Type B pancreatic cell (in vitro differentiated cells): ENCODE measurements around the gene BRSK1. TPM values are rescaled to one million over a fixed set of nuclear protein-coding genes. Genes with fewer than 3 reads are reported as not detected.
A peak's percentile ranks its signal among the peaks of the same experiment; 100 is the strongest.

ENCODE experiments used
- DNase-seq: peaks from one replicate; pipeline ENCODE4 v3.0.0; 2021; ENCODE audit warnings: mixed read lengths; ENCODE audit not compliant: unreplicated experiment; ENCODE audit errors: extremely low spot score
- H3K27ac Mint-ChIP-seq: 2 replicates; pipeline ENCODE4 v1.8.0; 2021; ENCODE audit warnings: mild to moderate bottlenecking, mixed read lengths
- H3K27me3 Mint-ChIP-seq: 2 replicates; pipeline ENCODE4 v1.8.0; 2021; ENCODE audit warnings: mixed read lengths
- H3K36me3 Mint-ChIP-seq: 2 replicates; pipeline ENCODE4 v1.8.0; 2021; ENCODE audit warnings: mixed read lengths
- H3K4me1 Mint-ChIP-seq: one replicate; pipeline ENCODE4 v1.8.0; 2021; ENCODE audit warnings: mixed read lengths; ENCODE audit not compliant: unreplicated experiment
- H3K4me3 Mint-ChIP-seq: 2 replicates; pipeline ENCODE4 v1.8.0; 2021; ENCODE audit warnings: mild to moderate bottlenecking, mixed read lengths
- H3K9me3 Mint-ChIP-seq: 2 replicates; pipeline ENCODE4 v1.8.0; 2021; ENCODE audit warnings: mixed read lengths
- CTCF ChIP-seq: fragments of 200-600 bp; sonication (generic); conservative IDR thresholded peaks from 2 replicates; pipeline ENCODE4 v1.5.0; 2021; ENCODE audit warnings: antibody characterized with exemption, mild to moderate bottlenecking
- total RNA-seq: library from RNA; stranded (reverse); gene quantifications from 2 replicates; pipeline ENCODE4 v1.2.1, GENCODE V29; 2021; ENCODE audit warnings: low replicate concordance

BRSK1 gene
- total RNA-seq, 1 donor from 2014 or later = 32.3 TPM

DNA sequence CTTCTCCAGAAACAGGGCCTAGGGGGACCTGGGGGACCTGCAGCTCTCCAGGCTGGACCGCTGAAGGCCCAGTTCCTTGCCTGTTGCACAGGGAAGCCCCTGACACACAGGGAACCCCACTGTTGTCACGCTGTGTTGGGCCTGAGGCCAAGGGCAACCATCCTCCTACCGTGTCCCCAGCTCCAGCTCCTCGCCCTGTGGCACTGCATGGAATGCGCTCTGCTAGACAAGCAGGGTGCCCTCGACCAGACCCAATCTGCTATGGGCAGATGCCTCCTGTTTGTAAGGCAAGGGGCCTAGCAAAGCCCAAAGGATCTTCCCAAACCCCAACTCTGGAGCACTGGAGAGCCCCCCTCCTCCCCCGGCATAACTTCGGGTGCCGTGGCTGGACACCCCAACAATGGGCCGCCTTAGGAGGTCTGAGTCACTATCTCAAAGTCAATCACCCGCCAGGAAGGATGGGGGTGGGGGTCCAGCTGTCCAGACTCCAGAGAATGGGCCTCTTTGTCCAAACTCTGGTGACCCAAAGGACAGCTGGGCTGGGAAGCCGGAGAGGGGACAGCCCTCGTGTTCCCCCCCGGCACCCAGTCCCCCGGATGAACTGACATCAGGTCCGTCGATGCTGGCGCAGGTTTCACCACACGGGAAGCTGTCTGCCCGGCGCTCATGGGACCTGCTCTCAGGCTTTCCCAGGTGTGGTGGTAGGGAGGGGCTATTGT lies 3.7 kb downstream of the BRSK1 start:
- no peak for DNase-seq
- Mint-ChIP-seq H3K9me3 (no peaks in the 10 kb centered on the region), H3K36me3 (peaks cover 4% of the 10 kb centered on the region), H3K27ac (no peak overlapping the region), H3K4me3 (no peak overlapping the region), H3K27me3 (no peaks in the 10 kb centered on the region), H3K4me1 (peaks cover 9% of the 10 kb centered on the region)
- no peak for TF ChIP-seq CTCF

- no peaks in the 10 kb centered on the region for H3K27me3 Mint-ChIP-seq
- H3K36me3 Mint-ChIP-seq = peaks cover 4% of the 10 kb centered on the region
- no peak overlapping the region for H3K27ac Mint-ChIP-seq
- H3K4me1 Mint-ChIP-seq = peaks cover 5% of the 10 kb centered on the region
- no peaks in the 10 kb centered on the region for H3K9me3 Mint-ChIP-seq
- no peak for DNase-seq
- H3K4me3 Mint-ChIP-seq = no peak overlapping the region
- no peak for TF ChIP-seq CTCF
Measured at GRCh38 chr19:55289117-55289796, 5.5 kb downstream of the BRSK1 start.

DNA sequence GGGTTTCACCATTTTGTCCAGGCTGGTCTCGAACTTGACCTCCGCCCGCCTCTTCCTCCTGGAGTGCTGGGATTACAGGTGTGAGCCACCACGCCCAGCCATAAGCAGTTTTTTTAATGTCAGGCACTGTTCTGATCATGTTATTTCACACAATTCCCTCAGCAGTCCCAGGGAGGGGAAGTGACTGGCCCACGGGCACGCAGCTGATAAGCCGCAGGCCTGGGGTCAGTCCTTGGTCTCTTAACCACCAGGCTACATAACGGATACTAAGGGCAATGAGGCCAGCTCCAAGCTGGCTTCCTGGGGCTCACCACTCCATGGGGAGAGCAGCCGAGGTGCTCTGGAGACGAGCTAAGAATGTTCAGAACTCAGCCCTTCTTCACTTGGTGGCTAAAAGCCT lies 13.5 kb downstream of the BRSK1 start:
- Mint-ChIP-seq H3K27me3 (no peaks in the 10 kb centered on the region), H3K9me3 (no peaks in the 10 kb centered on the region), H3K4me1 (peaks cover 12% of the 10 kb centered on the region), H3K36me3 (peaks cover 3% of the 10 kb centered on the region), H3K4me3 (no peak overlapping the region), H3K27ac (no peak overlapping the region)
- no peak for DNase-seq
- TF ChIP-seq CTCF = no peak

DNA sequence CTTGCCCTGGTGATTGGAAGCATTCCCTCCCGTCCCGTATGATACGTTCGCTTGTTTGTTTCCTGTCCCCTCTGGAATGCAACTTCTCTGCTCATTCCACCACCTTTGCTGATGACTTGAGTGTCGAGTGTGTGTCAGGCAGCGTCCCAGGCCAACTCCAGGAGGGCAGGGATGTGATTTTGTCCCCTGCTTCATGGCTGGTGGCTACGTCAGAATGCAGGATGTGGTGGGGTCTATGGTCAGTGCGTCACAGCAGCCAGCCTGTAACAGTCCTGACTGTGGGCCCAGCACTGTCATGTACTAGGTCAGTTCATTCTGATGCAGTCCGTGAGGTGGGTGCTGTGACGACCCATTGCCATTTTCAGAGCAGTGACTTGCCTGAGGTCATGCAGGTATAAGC lies 16.2 kb downstream of the BRSK1 start:
- Mint-ChIP-seq H3K4me3 (no peak overlapping the region), H3K36me3 (peaks cover 6% of the 10 kb centered on the region), H3K27ac (no peak overlapping the region), H3K4me1 (peaks cover 12% of the 10 kb centered on the region), H3K27me3 (no peaks in the 10 kb centered on the region), H3K9me3 (no peaks in the 10 kb centered on the region)
- DNase-seq = no peak
- no peak for TF ChIP-seq CTCF

DNA sequence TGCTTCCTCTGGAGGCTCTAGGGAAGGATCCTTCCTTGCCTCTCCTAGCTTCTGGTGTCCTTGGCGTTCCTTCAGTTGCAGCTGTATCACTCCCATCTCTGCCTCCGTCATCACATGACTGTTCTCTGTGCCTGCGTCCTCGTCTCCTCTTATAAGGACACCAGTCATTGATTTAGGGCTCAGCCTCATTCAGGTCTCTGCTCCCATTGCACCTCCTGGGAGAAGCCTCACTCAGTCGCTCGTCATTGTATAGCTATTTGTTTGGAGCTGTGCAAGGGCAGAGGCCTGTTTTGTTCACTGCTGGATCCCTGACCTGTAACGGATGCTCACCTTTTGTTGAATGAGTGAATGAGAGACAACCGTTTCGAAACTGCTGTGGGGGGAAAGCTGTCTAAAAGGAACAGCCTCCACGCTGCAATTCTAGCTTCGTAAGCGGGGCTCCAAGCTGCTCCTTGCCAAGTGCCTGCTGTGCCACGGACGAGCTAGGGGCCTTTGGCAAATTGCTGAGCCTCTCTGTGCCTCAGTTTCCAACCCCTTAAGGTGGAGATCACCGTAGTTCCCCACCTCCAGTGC lies 17.2 kb downstream of the BRSK1 start:
- Mint-ChIP-seq H3K36me3 (peaks cover 10% of the 10 kb centered on the region), H3K9me3 (no peaks in the 10 kb centered on the region), H3K4me3 (peak overlapping the region; percentile 67), H3K27ac (no peak overlapping the region), H3K4me1 (peaks cover 12% of the 10 kb centered on the region), H3K27me3 (no peaks in the 10 kb centered on the region)
- no peak for TF ChIP-seq CTCF
- DNase-seq = no peak
